GM21717 (cell line): ENCODE measurements around the gene MED20.

ENCODE experiments used
- ATAC-seq: cut with Tn5 transposase; IDR thresholded peaks from one replicate; pipeline ENCODE4 v1.9.1; 2021; ENCODE audit warnings: mild to moderate bottlenecking, moderate library complexity; ENCODE audit not compliant: unreplicated experiment

The MED20 gene

DNA sequence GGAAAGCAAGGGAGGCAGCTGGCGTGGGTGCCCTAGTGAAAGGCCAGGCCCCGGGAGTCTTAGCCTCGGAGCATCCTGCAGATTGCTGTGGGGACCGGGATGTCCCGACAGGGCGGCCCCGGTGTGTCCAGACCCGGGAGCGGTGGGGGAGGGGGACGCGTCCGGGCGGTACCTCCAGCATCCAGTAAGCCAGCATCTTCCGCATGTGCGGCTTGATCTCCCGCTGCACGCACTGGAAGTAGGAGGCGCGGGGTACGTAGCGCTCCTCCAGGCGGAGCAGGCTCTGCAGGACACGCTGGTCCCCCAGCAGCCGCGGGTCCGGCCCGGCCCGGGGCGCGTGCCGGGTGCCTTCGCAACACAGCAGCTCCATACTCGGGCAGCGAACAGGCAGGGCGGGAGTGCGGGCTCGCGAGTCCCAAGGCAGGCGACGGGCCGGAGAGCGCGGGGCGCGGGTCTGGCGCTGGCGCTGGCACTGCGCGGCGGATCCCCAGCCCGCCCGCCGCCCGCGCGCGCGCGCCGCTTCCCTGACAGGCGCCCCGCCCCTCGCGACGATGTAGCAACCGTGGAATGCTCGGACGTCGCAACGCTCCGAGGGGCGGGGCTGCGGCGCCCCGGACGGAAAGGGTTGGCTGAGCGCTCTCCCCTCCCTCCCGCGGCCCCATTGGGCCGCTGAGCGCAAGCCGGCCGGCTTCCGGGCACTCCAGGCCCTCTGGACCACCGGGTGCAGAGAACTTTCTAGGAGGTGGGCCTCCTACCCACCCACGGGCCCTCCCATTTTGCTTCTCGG lies 20.5 kb upstream of the MED20 start, which contains the start of gene CCND3:
TSS of gene CCND3 (minus strand) at position 529 of the 787 bp plus-strand sequence. CDS start at position 370, 159 bp downstream.
- peak; percentile 76 for ATAC-seq

- ATAC-seq: no peak
Observed at GRCh38 chr6:41940759-41941279, 19.9 kb upstream of the MED20 start.

DNA sequence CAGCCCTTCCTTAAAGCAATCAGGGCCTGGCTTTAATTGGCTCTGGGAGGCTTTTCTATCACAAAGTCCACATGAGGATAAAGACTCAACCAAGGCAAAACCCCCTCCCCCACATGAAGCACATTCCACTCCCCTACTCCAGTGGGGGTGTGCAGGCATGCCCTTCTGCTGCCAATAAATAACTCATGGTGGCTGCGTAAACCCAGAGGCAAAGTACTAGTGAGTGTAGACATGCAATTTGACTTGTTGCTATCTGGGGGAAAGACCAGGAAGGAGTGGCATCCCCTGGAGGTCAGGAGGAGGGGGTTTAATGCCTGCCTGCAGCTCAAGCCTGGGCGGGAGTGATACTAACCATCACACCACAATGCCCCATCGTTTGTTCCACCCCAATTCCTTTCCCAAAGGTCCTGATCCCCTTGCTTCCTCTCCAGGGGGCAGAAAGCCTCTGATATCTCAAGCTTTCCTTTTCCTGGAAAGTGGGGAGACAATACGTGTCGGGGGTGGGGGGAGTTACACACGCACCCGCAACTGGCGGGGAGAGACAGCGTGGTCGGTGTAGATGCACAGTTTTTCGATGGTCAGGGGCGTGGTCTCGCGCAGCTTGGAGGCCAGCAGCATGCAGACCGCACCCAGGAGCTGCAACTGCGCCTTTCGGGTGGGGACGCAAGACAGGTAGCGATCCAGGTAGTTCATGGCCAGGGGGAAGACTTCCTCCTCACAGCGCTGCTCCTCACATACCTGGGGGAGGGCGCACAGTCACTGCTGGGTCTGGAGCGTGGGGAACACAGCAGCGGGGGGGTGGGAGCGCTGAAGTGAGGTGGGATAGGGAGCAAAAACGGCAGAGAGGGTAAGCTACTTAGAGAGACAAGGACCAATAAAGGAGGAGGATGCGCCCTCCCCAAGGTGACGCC lies 19.2 kb upstream of the MED20 start:
- ATAC-seq: no peak

DNA sequence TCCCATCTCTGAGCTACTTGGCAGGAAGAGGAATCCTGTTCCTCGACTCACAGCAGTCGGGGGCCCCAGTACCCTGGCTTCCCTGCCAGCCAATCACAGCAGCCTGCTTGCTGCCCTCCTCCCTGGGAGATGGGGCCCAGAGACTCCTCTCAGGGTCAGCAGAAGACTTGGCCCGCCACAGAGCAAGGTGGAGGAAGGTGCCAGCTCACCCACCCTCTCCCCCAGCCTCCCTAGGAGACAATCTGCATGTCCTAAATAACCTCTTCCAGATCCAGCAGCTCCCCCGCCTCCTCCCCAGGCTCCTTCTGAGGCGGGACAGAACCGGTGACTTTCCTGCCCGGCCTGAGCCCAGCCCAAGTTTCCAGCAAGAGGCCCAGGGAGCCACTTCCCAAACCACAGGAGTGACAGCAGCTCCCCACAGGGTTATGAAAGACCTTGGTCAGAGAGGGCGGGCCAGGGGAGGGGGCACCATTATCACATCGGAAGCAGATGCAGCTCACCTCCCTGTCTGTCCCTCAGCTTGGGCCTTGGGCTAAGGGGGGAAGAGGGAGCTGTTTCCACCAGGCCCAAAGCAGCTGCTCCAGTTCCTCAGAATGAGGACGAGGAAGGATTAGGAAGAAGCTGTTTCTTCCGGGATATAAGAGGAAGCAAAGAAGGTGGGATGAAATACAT lies 18.4 kb upstream of the MED20 start:
- ATAC-seq: no peak

DNA sequence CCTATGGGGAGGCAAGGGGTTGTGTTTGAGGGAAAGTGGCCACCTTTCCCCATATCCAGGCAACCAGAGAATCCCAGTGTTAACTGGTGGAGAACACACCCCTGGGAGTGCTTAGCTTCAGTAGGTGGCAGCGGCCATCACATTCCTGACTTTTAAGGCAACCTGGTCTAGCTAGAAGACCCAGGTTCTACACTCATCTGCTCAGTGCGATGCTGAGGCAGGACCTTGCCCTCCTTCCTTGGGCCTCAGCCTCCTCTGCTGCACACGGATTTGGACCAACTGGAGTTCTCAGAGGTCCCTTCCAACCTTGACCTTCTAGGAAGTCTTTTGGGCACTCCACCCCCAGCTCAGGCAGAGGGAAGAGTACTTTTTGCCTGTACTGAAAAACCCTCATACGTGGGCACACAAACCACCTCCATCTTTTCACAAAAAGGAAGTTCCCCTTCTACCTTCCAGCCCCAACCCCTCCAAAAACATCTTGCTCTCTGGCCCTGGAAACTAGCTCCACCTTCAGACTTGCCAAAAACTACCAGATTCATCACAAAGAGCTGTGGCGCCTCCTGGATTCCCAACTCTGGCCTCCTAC lies 17.7 kb upstream of the MED20 start:
- ATAC-seq: no peak

- ATAC-seq: no peak
Observed at GRCh38 chr6:41937861-41938574, 17.1 kb upstream of the MED20 start.

GRCh38 chr6:41937472-41937860 lies 16.5 kb upstream of the MED20 start:
- no peak for ATAC-seq

GRCh38 chr6:41936073-41936837 lies 15.3 kb upstream of the MED20 start:
- ATAC-seq: peak; percentile 49

GRCh38 chr6:41935685-41936072 lies 14.7 kb upstream of the MED20 start:
- no peak for ATAC-seq

GRCh38 chr6:41935193-41935574 lies 14.2 kb upstream of the MED20 start:
- no peak for ATAC-seq

- no peak for ATAC-seq
Observed at GRCh38 chr6:41934278-41935192, 13.6 kb upstream of the MED20 start.

GRCh38 chr6:41932378-41932777 lies 11.4 kb upstream of the MED20 start:
- ATAC-seq: no peak

DNA sequence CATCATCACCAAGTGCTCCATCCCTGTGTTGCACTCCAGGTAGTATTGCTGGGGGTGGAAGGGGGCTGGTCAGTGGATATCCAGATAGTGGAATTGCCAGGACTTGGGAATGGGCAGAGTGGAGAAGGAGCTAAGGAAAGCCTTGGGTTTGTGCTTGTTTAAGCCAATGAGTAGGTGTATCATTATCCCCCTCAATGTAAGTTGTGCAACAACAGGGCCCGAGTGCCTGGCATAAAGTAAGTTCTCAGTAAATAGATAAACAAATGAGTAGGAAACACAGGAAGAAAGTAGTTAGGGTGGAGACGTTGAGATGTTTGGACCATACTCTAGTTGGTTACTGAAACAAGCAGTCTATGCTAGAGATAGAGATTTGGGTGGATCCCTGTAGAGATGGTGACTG lies 10.9 kb upstream of the MED20 start:
- no peak for ATAC-seq

DNA sequence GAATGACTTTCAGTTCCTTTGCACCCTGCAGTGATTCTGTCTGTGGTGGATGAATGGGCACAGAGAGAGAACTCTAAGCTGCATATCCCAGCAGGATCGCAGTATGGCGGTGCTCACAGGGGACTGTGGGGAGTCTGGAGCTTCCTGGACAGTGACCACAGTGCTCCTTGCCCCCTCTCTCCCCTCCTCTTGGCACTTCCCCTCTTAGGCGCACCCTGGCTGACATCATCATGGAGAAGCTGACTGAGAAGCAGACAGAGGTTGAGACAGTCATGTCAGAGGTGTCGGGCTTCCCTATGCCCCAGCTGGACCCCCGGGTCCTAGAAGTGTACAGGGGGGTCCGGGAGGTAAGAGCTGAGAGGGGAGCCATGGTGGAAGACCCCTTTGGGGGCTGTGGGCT lies 9.0 kb upstream of the MED20 start:
- ATAC-seq: no peak

- ATAC-seq: no peak
Observed at GRCh38 chr6:41927253-41927652, 6.3 kb upstream of the MED20 start.

GRCh38 chr6:41922154-41922553 lies 1.2 kb upstream of the MED20 start:
- no peak for ATAC-seq

DNA sequence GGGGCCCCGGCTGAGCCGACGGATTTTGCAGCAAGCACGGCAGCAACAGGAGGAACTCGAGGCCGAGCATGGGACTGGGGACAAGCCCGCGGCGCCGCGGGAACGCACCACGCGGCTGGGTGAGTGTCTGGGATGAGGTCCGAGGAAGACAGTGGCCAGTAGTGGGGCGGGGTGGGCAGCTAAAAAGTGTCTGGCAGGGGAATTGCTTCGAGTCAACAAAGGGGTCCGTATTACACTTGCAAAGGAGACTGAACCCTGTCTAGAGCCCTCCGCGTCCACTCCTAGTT lies 716 bp upstream of the MED20 start:
- ATAC-seq: peak; percentile 1

DNA sequence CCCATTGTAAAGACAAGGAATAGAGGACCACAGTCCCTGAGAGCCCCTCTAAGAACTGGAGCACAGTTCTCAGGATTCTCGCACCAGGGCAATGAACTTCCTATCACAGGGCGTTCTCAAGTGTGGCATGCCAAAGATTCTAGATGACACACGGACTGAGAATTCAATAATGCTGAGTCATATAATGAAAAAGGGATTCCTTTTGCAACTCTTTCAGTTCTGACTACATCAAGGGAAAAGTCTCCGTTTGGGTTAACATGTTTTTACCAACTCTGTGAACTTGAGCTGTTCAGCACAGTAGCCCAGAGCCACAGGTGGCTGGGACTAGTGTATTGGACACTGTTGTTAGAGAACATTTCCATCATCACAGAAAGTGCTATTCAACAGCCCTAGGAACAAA lies 3.4 kb downstream of the MED20 start:
- no peak for ATAC-seq
